IMR-90 (cell line): ENCODE data around the gene HNRNPUL1. TPM values are rescaled to one million over a fixed set of nuclear protein-coding genes. Genes with fewer than 3 reads are reported as not detected.

Source experiments
- ATAC-seq: fragments of 200-7000 bp; cut with Tn5 transposase; 2 replicates; pipeline ENCODE4 v1.9.1; 2020; ENCODE audit warnings: low read depth, mild to moderate bottlenecking, moderate library complexity
- BruUV-seq: library from RNA; stranded (reverse); fragments of 400-500 nt; replicated peaks from 2 replicates; lab custom pipeline; 2021; lab: Mats Ljungman, UMichigan
- CTCF ChIA-PET: fragments of 300-600 bp; formaldehyde crosslinking; extraction: SDS; loops from one replicate; lab custom pipeline; 2021; ENCODE audit warnings: antibody characterized with exemption; lab: Yijun Ruan, JAX
- POLR2A ChIA-PET: fragments of 300-600 bp; sonication (Branson Sonifier 250); formaldehyde crosslinking; loops from one replicate; lab custom pipeline; 2022; ENCODE audit warnings: antibody characterized with exemption; ENCODE audit not compliant: unreplicated experiment; lab: Charles Lee
- DNase-seq: peaks from one replicate; pipeline ENCODE4 v3.0.0; 2013
- H2AFZ ChIP-seq: replicated peaks from 2 replicates; pipeline ENCODE3; 2013; ENCODE audit warnings: low read length, mild to moderate bottlenecking; ENCODE audit not compliant: poor library complexity
- H2AK5ac ChIP-seq: 2 replicates; pipeline ENCODE4 v1.6.1; 2013; ENCODE audit warnings: low read depth, low read length, inconsistent platforms
- H2AK9ac ChIP-seq: replicated peaks from 2 replicates; pipeline ENCODE3; 2013; ENCODE audit warnings: mild to moderate bottlenecking, low read depth, low read length, moderate library complexity; ENCODE audit not compliant: poor library complexity
- H2BK120ac ChIP-seq: 2 replicates; pipeline ENCODE4 v1.6.1; 2013; ENCODE audit warnings: low read depth, low read length, inconsistent platforms
- H2BK15ac ChIP-seq: 3 replicates; pipeline ENCODE4 v1.6.1; 2013; ENCODE audit warnings: low read depth, low read length, inconsistent platforms
- H2BK20ac ChIP-seq: 2 replicates; pipeline ENCODE4 v1.6.1; 2013; ENCODE audit warnings: low read depth, mild to moderate bottlenecking, inconsistent platforms, low read length, moderate library complexity
- H2BK5ac ChIP-seq: 2 replicates; pipeline ENCODE4 v1.6.1; 2013; ENCODE audit warnings: mild to moderate bottlenecking, low read depth, low read length, inconsistent platforms; ENCODE audit not compliant: poor library complexity, severe bottlenecking
- H3K14ac ChIP-seq: replicated peaks from 2 replicates; pipeline ENCODE4 v1.6.1; 2013; ENCODE audit warnings: low read depth, low read length, inconsistent platforms
- H3K18ac ChIP-seq: 2 replicates; pipeline ENCODE4 v1.6.1; 2013; ENCODE audit warnings: low read depth, low read length, control low read depth
- H3K23ac ChIP-seq: 2 replicates; pipeline ENCODE4 v1.6.1; 2013; ENCODE audit warnings: low read depth, low read length, inconsistent platforms
- H3K27ac ChIP-seq: 2 replicates; pipeline ENCODE4 v1.5.1; 2013; ENCODE audit warnings: mild to moderate bottlenecking, control low read depth, low read length; ENCODE audit not compliant: insufficient read depth
- H3K27me3 ChIP-seq: 2 replicates; pipeline ENCODE4 v1.6.1; 2013; ENCODE audit warnings: low read length; ENCODE audit not compliant: control insufficient read depth, insufficient read depth
- H3K36me3 ChIP-seq: 2 replicates; pipeline ENCODE4 v1.6.1; 2013; ENCODE audit warnings: low read length, mixed read lengths; ENCODE audit not compliant: control insufficient read depth, insufficient read depth
- H3K4ac ChIP-seq: 2 replicates; pipeline ENCODE4 v1.6.1; 2013; ENCODE audit warnings: low read depth, low read length, inconsistent platforms
- H3K4me1 ChIP-seq: 2 replicates; pipeline ENCODE4 v1.6.1; 2013; ENCODE audit warnings: low read length, mixed read lengths; ENCODE audit not compliant: control insufficient read depth, insufficient read depth
- H3K4me2 ChIP-seq: 2 replicates; pipeline ENCODE4 v1.6.1; 2013; ENCODE audit warnings: low read depth, mild to moderate bottlenecking, control low read depth, low read length, moderate library complexity
- H3K4me3 ChIP-seq: 2 replicates; pipeline ENCODE4 v1.5.1; 2013; ENCODE audit warnings: low read depth, mild to moderate bottlenecking, control low read depth, low read length, moderate library complexity; ENCODE audit not compliant: insufficient read depth
- H3K56ac ChIP-seq: 2 replicates; pipeline ENCODE4 v1.6.1; 2013; ENCODE audit warnings: low read length, inconsistent platforms; ENCODE audit not compliant: insufficient read depth; ENCODE audit errors: extremely low read depth
- H3K79me1 ChIP-seq, 2 experiments: 2 replicates each; pipeline ENCODE4 v1.6.1; 2013; ENCODE audit warnings: low read length in 2 of 2, inconsistent platforms in 1 of 2, low read depth in 1 of 2
- H3K9ac ChIP-seq: 2 replicates; pipeline ENCODE4 v1.6.1; 2013; ENCODE audit warnings: low read depth, low read length, control low read depth
- H3K9me1 ChIP-seq: 2 replicates; pipeline ENCODE4 v1.6.1; 2013; ENCODE audit warnings: low read length, inconsistent platforms; ENCODE audit not compliant: insufficient read depth
- H3K9me3 ChIP-seq: 2 replicates; pipeline ENCODE4 v1.6.1; 2013; ENCODE audit warnings: low read length; ENCODE audit not compliant: control insufficient read depth, insufficient read depth
- H4K20me1 ChIP-seq: 2 replicates; pipeline ENCODE4 v1.6.1; 2013; ENCODE audit warnings: low read length, inconsistent platforms; ENCODE audit not compliant: insufficient read depth
- H4K5ac ChIP-seq: 2 replicates; pipeline ENCODE4 v1.6.1; 2013; ENCODE audit warnings: mild to moderate bottlenecking, low read depth, low read length, control low read depth
- H4K8ac ChIP-seq, 2 experiments: 2 replicates each; pipeline ENCODE4 v1.6.1; 2013; ENCODE audit warnings: low read depth in 2 of 2, low read length in 2 of 2, control low read depth in 1 of 2, inconsistent platforms in 1 of 2
- H4K91ac ChIP-seq: 2 replicates; pipeline ENCODE4 v1.6.1; 2013; ENCODE audit warnings: low read depth, low read length, inconsistent platforms; ENCODE audit not compliant: insufficient read depth
- CEBPB ChIP-seq: IDR thresholded peaks from 2 replicates; pipeline ENCODE4 v1.6.1; 2012; ENCODE audit warnings: low read depth, low read length, improper control_type of control experiment
- MAFK ChIP-seq: IDR thresholded peaks from 2 replicates; pipeline ENCODE4 v1.6.1; 2012; ENCODE audit warnings: low read depth, low read length, improper control_type of control experiment
- RAD21 ChIP-seq: IDR thresholded peaks from 2 replicates; pipeline ENCODE4 v1.6.1; 2012; ENCODE audit warnings: low read length, improper control_type of control experiment
- RCOR1 ChIP-seq: IDR thresholded peaks from 2 replicates; pipeline ENCODE4 v1.6.1; 2012; ENCODE audit warnings: mild to moderate bottlenecking, low read length, improper control_type of control experiment; ENCODE audit not compliant: insufficient replicate concordance
- RFX5 ChIP-seq: IDR thresholded peaks from 2 replicates; pipeline ENCODE4 v1.8.0; 2012; ENCODE audit warnings: low read depth, mild to moderate bottlenecking, low read length, moderate library complexity
- WGBS, 2 experiments: methylation state at CpG; one replicate each; pipeline versions ENCODE4 v1.1.5 to v1.1.7; 2013; ENCODE audit warnings: missing lambda C conversion rate in 2 of 2; ENCODE audit not compliant: insufficient read length in 1 of 2; ENCODE audit errors: extremely low coverage in 2 of 2; 5-methylcytosine and 5-hydroxymethylcytosine counted together
- dilution Hi-C: fragments of 300-500 bp; cut with HindIII; formaldehyde crosslinking; loops from one replicate; pipeline ENCODE4 v1.14.3; 2018; ENCODE audit warnings: low sequenced_read_pairs; ENCODE audit not compliant: unreplicated experiment
- in situ Hi-C: fragments of 300-500 bp; cut with MboI; formaldehyde crosslinking; loops from 3 replicates; pipeline ENCODE4 v1.14.3; 2019; ENCODE audit warnings: low sequenced_read_pairs, inconsistent platforms, mixed read lengths
- intact Hi-C: fragments of 100-400 bp; cut with micrococcal nuclease; formaldehyde crosslinking; loops from 2 replicates; pipeline ENCODE4 v1.10.0; 2022
- polyA plus RNA-seq, 3 experiments: library from polyadenylated mRNA; depleted of rRNA; stranded (reverse); fragments of >200 nt; gene quantifications; 2 replicates each; pipeline ENCODE4 v1.2.3, GENCODE V29; 2012; ENCODE audit warnings: low replicate concordance in 1 of 3
- total RNA-seq: library from RNA; depleted of rRNA; stranded (reverse); fragments of >200 nt; gene quantifications from 2 replicates; pipeline ENCODE4 v1.2.3, GENCODE V29; 2012

HNRNPUL1 gene
- total and polyA plus RNA-seq, 2 of the 4 experiments (the other 2 are of a cell fraction), result 50.7 to 67.3 TPM

GRCh38 chr19:41339936-41340335 lies 75.8 kb downstream of the HNRNPUL1 start:
- H3K36me3 ChIP-seq, result peaks cover 54% of the 10 kb centered on the region
- no peak overlapping the region for H2AK9ac ChIP-seq
- no peak overlapping the region for H3K4ac ChIP-seq
- H2BK120ac ChIP-seq, result no peak overlapping the region
- no peak overlapping the region for H4K91ac ChIP-seq
- H3K27me3 ChIP-seq, result no peaks in the 10 kb centered on the region
- no peak overlapping the region for H3K27ac ChIP-seq
- H2BK15ac ChIP-seq, result no peak overlapping the region
- TF ChIP-seq CEBPB, result peak; percentile 36; the same call in 1 of the 2 replicates
- TF ChIP-seq RCOR1, result no peak
- TF ChIP-seq RAD21, result no peak
- no peak for TF ChIP-seq MAFK
- TF ChIP-seq RFX5, result no peak
- in situ Hi-C loops (no loop called here), intact Hi-C loops (no loop called here), dilution Hi-C loops (no loop called here)
- H2BK5ac ChIP-seq, result no peak overlapping the region
- no peak overlapping the region for H4K5ac ChIP-seq
- H2AFZ ChIP-seq, result no peak overlapping the region
- no peak overlapping the region for H3K4me2 ChIP-seq
- DNase-seq, result peak; percentile 61
- peaks cover 30% of the 10 kb centered on the region for H4K20me1 ChIP-seq
- H3K9ac ChIP-seq, result no peak overlapping the region
- CTCF ChIA-PET, result no interaction called here
- no TSS peak for BruUV-seq
- H3K79me1 ChIP-seq, result peaks cover 16 to 47% of the 10 kb centered on the region in 2 experiments
- ATAC-seq, result peak; percentile 62
- H3K4me1 ChIP-seq, result no peaks in the 10 kb centered on the region
- no peak overlapping the region for H3K23ac ChIP-seq
- POLR2A ChIA-PET, result no interaction called here
- H3K9me3 ChIP-seq, result no peaks in the 10 kb centered on the region
- H3K56ac ChIP-seq, result no peak overlapping the region
- H3K14ac ChIP-seq, result no peak overlapping the region
- no peak overlapping the region for H2BK20ac ChIP-seq
- no peak overlapping the region for H3K18ac ChIP-seq
- no peak overlapping the region for H3K4me3 ChIP-seq
- H3K9me1 ChIP-seq, result no peaks in the 10 kb centered on the region; the same call in 1 of the 2 replicates
- WGBS, 2 experiments, result 96% methylated on average over 4 of the region's 5 CpGs; no CpG with 5 or more reads in 1 of the 2 experiments
- H4K8ac ChIP-seq, result no peak overlapping the region
- no peak overlapping the region for H2AK5ac ChIP-seq
